NB4 (cell line): Measurements from ENCODE around the gene EID2B.
A peak's percentile ranks its signal among the peaks of the same experiment; 100 is the strongest.

Experiments used
- DNase-seq: peaks from one replicate; pipeline ENCODE4 v3.0.0; 2010; ENCODE audit warnings: low read depth
- H3K4me3 ChIP-seq: one replicate; pipeline ENCODE4 v1.5.1; 2011; ENCODE audit warnings: mild to moderate bottlenecking, low read depth, low read length, moderate library complexity
- MAX ChIP-seq: IDR thresholded peaks from 2 replicates; pipeline ENCODE4 v1.6.1; 2011; ENCODE audit warnings: low read depth, low read length
- MYC ChIP-seq: IDR thresholded peaks from 2 replicates; pipeline ENCODE4 v1.6.1; 2011; ENCODE audit warnings: low read depth, low read length
- POLR2A ChIP-seq: IDR thresholded peaks from 2 replicates; pipeline ENCODE4 v1.6.1; 2011; ENCODE audit warnings: mild to moderate bottlenecking; ENCODE audit not compliant: insufficient read length; ENCODE audit errors: extremely low read depth
- TF ChIP-seq, protein P1 (sequence below): IDR thresholded peaks from one replicate; pipeline ENCODE4 v1.5.1; 2012; ENCODE audit warnings: low read depth, low read length

EID2B gene

GRCh38 chr19:39492788-39493187 is 39.9 kb downstream of the EID2B start:
- H3K4me3 ChIP-seq, result no peak overlapping the region
- DNase-seq, result no peak
- TF ChIP-seq MAX (no peak), POLR2A (no peak), MYC (no peak)
- TF ChIP-seq, protein P1, sequence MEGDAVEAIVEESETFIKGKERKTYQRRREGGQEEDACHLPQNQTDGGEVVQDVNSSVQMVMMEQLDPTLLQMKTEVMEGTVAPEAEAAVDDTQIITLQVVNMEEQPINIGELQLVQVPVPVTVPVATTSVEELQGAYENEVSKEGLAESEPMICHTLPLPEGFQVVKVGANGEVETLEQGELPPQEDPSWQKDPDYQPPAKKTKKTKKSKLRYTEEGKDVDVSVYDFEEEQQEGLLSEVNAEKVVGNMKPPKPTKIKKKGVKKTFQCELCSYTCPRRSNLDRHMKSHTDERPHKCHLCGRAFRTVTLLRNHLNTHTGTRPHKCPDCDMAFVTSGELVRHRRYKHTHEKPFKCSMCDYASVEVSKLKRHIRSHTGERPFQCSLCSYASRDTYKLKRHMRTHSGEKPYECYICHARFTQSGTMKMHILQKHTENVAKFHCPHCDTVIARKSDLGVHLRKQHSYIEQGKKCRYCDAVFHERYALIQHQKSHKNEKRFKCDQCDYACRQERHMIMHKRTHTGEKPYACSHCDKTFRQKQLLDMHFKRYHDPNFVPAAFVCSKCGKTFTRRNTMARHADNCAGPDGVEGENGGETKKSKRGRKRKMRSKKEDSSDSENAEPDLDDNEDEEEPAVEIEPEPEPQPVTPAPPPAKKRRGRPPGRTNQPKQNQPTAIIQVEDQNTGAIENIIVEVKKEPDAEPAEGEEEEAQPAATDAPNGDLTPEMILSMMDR, result no peak

DNA sequence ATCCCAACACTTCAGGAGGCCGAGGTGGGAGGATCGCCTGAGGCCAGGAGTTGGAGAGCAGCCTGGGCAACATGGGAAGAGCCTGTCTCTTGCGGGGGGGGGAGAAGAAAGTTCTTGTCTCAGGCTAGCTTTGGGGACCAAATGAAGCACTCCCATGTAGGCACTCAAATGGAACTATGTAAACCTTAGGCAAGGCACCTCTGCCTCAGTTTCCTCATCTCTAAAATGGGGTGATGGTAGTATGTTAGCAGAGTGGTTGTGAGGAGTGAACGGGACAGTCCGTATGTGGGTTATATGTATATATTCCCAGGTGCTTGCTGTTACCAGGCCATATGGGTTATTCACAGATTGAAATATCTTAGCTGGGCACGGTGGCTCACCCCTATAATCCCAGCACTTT is 40.4 kb downstream of the EID2B start:
- DNase-seq, result no peak
- TF ChIP-seq MYC (no peak), POLR2A (no peak), MAX (no peak)
- TF ChIP-seq, protein P1, result no peak
- no peak overlapping the region for H3K4me3 ChIP-seq

DNA sequence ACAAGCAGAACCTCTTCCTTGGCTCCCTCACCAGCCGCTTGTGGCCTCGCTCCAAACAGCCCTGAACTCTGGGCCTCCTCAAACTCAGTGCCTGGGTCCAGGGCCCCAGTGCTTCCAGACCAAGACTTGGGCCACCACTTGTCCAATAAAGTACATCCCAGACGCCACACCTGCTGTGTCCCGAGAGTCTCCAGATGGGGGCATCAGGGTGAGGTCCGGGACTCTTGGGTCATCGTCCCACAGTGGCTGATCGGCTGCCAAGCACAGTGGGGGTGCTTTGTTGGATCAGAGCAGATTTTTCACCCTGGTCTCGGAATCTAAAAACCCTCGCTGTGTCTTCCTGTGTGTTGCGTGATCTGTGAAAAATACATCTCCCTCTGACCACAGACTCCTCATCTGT is 42.9 kb downstream of the EID2B start:
- DNase-seq, result no peak
- no peak overlapping the region for H3K4me3 ChIP-seq
- TF ChIP-seq POLR2A (no peak), MYC (no peak), MAX (no peak)
- TF ChIP-seq, protein P1, result no peak

DNA sequence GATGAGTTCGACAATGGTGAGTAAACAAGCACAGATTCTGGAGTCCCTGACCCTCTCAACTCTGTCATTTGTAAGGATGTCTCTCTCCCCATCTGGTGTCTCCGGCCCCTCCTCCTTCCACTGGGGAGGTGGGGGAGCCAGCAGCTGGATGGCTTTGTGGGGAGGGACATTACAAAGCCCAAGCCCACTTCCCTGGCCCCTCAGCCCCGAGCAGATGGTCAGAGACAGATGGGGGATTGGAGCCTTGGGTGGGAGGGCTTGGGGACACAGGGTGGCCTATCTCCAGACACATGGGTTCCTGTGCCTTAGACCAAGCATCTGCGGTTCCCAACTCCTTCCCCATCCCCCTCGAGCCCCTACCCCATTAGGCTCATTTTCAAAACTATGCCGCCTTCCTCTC is 49.5 kb downstream of the EID2B start:
- no peak for TF ChIP-seq POLR2A
- DNase-seq, result no peak

GRCh38 chr19:39481676-39482075 is 51.0 kb downstream of the EID2B start:
- TF ChIP-seq, protein P1, result no peak
- no peak for TF ChIP-seq MYC
- no peak for TF ChIP-seq MAX
- no peak for TF ChIP-seq POLR2A
- peak overlapping the region; percentile 89 for H3K4me3 ChIP-seq
- no peak for DNase-seq

More for the DNA sequence above, 49.5 kb downstream of the EID2B start:
- H3K4me3 ChIP-seq, result no peak overlapping the region

DNA sequence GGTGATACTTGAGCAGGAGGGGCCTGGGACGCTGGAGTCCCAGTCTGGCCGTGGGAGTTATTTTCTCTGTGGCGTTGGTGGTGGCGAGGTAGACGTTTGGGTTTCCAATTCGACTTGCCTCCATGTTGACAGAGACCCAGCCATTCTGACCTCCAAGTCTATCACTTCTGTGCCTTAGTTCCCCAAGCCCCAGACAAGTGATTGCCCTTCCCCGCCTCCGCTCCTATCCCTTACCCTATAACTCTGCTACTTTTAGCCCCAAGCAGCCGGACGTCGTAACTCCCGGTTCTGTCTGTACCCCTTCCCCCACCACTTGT is 51.5 kb downstream of the EID2B start:
- TF ChIP-seq MYC (no peak), POLR2A (no peak), MAX (no peak)
- TF ChIP-seq, protein P1, result no peak
- peak; percentile 23 for DNase-seq
- peak overlapping the region; percentile 89 for H3K4me3 ChIP-seq
